IgD-negative memory B cell (primary cell): Measurements from ENCODE around the gene FGF11. TPM values are rescaled to one million over a fixed set of nuclear protein-coding genes. Genes with fewer than 3 reads are reported as not detected.
"Not testable (repeated sequence)": the region's sequence is repeated elsewhere in the genome, so short reads cannot be mapped to it uniquely, and the experiment has no call there.

Experiments
- H3K27ac Mint-ChIP-seq, 3 donors: one replicate each; pipeline ENCODE4 v1.8.0; 2020 to 2022; ENCODE audit warnings: mild to moderate bottlenecking in 3 of 3, mixed read lengths in 3 of 3, moderate library complexity in 1 of 3
- H3K27me3 Mint-ChIP-seq: one replicate; pipeline ENCODE4 v1.8.0; 2021; ENCODE audit warnings: mixed read lengths
- H3K36me3 Mint-ChIP-seq: one replicate; pipeline ENCODE4 v1.8.0; 2020; ENCODE audit warnings: mild to moderate bottlenecking, mixed read lengths
- H3K4me1 Mint-ChIP-seq, 3 donors: one replicate each; pipeline ENCODE4 v1.8.0; 2020 to 2022; ENCODE audit warnings: mixed read lengths in 3 of 3, mild to moderate bottlenecking in 1 of 3
- H3K4me3 Mint-ChIP-seq, 4 donors: one replicate each; pipeline ENCODE4 v1.8.0; 2020 to 2022; ENCODE audit warnings: mild to moderate bottlenecking in 4 of 4, mixed read lengths in 4 of 4, moderate library complexity in 3 of 4
- H3K9me3 Mint-ChIP-seq, 3 donors: one replicate each; pipeline ENCODE4 v1.8.0; 2020 to 2021; ENCODE audit warnings: mixed read lengths in 3 of 3, mild to moderate bottlenecking in 1 of 3
- polyA plus RNA-seq: library from polyadenylated mRNA; unstranded; fragments of 300-500 nt; fragmentation: Illumina TruSeq; gene quantifications from one replicate; pipeline ENCODE4 v1.2.3, GENCODE V29; 2021

FGF11 gene
- polyA plus RNA-seq, 1 donor from 2014 or later, result not detected

DNA sequence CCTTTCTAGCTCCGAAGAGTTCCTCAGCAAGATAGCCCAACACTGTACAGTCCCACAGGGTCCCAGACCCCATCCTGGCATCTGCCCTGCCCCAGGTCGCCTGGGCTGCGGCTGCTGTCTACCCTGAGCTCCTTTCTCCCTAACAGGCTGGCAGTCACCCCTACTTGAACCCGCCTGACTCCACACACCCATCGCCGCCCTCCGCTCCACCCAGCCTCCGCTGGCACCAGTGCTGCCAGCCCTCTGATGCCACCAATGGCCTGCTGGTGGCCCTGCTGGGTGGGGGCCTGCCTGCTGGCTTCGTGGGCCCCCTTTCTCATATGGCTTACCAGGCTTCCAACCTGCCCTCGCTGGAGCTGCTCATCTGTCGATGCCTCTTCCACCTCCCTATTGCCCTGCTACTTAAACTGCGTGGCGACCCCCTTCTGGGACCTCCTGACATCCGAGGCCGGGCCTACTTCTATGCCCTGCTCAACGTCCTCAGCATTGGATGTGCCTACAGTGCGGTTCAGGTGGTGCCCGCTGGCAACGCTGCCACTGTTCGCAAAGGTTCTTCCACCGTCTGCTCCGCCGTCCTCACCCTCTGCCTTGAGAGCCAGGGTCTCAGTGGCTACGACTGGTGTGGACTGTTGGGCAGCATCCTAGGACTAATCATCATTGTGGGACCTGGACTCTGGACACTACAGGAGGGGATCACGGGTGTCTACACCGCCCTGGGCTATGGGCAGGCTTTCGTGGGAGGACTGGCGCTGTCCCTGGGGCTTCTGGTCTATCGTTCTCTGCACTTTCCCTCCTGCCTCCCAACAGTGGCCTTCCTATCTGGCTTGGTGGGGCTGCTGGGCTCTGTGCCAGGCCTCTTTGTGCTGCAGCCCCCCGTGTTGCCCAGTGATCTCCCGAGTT, 42.8 kb downstream of the FGF11 start:
- peak overlapping the region in 2 of 3 donors; percentile 71 to 99 for H3K27ac Mint-ChIP-seq
- not testable (repeated sequence) for H3K27me3 Mint-ChIP-seq, H3K9me3 Mint-ChIP-seq, H3K36me3 Mint-ChIP-seq
- H3K4me3 Mint-ChIP-seq, result peak overlapping the region; percentile 51 to 98 (median 69)
- H3K4me1 Mint-ChIP-seq, result peaks cover 42 to 46% (median 45%) of the 10 kb centered on the region in 3 donors

DNA sequence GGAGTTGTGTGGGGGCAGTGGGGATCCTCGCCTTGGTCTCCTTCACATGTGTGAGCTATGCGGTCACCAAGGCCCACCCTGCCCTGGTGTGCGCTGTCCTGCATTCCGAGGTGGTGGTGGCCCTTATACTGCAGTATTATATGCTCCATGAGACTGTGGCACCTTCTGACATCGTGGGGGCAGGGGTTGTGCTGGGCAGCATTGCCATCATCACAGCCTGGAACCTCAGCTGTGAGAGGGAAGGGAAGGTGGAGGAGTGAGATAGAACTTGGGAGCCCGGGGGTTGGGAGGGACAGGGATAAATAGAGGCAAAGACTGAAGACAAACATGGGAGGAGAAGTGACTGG, 43.4 kb downstream of the FGF11 start:
- H3K27me3 Mint-ChIP-seq, H3K9me3 Mint-ChIP-seq, H3K36me3 Mint-ChIP-seq: not testable (repeated sequence)
- H3K4me3 Mint-ChIP-seq, result peak overlapping the region; percentile 97 to 100 (median 98)
- H3K4me1 Mint-ChIP-seq, result peaks cover 44 to 45% (median 44%) of the 10 kb centered on the region in 3 donors
- peak overlapping the region; percentile 99 to 100 (median 100) for H3K27ac Mint-ChIP-seq

DNA sequence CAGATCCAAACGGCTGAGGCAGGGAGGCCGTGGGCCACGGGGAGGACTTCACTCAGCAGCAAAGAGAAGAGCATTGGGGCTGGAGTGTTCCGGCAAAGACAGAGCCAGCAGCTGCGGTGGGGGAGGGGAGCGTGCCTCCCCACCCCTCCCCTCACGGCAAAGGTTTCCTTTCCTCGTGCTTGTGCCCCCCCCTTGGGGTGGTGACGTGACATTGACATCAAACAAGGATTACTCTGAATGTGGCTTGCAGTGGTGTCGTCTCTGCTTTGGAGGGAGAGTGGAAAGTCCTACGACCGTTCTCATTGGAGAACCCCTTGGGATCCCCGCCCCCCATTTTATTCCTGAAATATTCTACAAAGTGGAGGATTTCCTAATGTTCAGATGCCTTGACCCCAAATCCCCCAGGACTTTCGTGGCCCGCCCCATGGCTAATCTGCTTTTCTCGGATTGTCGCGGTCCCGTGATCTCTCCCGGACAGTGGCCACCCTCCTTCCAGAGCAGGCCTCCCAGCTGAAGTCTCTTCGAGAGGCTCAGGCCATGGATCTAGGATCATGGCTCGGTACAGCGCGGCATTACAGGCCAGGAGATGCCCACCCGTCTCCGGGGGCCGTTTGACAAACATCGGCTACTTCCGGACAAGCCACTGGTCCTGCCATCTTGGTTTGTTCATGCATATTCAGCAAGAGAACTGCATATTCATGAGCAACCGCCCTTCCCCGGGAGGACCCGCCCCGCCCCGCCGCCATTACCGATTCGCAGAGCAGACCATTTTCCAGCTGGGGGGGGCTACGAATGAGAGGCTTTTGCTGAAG, 44.1 kb downstream of the FGF11 start:
- Mint-ChIP-seq H3K27me3 (no peaks in the 10 kb centered on the region), H3K27ac (peak overlapping the region; percentile 99 to 100 (median 100)), H3K9me3 (no peaks in the 10 kb centered on the region), H3K4me3 (peak overlapping the region; percentile 97 to 100 (median 98)), H3K4me1 (peaks cover 37 to 40% (median 39%) of the 10 kb centered on the region in 3 donors), H3K36me3 (no peaks in the 10 kb centered on the region)

DNA sequence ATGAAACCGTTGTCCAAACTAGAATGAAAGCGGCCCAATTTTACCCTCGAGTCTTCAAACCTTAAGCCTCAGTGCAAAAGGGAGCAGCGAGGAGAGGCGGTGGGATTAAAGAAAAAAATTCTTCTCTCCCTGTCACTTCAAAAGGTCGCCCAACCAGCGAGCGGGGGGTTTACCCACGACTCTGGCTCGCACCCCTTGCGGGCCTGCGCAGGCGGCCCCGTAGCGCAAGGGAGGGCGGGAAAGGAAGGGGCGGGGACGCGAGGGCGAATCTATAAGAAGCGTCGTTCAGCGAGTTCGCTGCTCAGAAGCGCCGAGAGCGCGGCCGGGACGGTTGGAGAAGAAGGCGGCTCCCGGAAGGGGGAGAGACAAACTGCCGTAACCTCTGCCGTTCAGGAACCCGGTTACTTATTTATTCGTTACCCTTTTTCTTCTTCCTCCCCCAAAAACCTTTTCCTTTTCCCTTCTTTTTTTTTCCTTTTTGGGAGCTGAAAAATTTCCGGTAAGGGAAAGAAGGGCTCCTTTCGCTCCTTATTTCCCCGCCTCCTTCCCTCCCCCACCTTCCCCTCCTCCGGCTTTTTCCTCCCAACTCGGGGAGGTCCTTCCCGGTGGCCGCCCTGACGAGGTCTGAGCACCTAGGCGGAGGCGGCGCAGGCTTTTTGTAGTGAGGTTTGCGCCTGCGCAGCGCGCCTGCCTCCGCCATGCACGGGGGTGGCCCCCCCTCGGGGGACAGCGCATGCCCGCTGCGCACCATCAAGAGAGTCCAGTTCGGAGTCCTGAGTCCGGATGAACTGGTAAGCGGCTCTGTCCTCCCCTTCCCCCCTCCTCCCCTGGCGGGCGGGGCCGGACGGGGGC, 45.0 kb downstream of the FGF11 start, which contains the start of gene POLR2A:
POLR2A (plus strand) TSS at position 300 of the 852 bp plus-strand sequence.
- H3K9me3 Mint-ChIP-seq, result no peaks in the 10 kb centered on the region
- no peaks in the 10 kb centered on the region for H3K36me3 Mint-ChIP-seq
- peak within 1 kb of the TSS; percentile 99 to 100 (median 100) for H3K27ac Mint-ChIP-seq
- H3K4me3 Mint-ChIP-seq, result peak within 1 kb of the TSS; percentile 97 to 100 (median 98)
- peaks cover 41 to 44% (median 43%) of the 10 kb centered on the region in 3 donors for H3K4me1 Mint-ChIP-seq
- no peaks in the 10 kb centered on the region for H3K27me3 Mint-ChIP-seq

DNA sequence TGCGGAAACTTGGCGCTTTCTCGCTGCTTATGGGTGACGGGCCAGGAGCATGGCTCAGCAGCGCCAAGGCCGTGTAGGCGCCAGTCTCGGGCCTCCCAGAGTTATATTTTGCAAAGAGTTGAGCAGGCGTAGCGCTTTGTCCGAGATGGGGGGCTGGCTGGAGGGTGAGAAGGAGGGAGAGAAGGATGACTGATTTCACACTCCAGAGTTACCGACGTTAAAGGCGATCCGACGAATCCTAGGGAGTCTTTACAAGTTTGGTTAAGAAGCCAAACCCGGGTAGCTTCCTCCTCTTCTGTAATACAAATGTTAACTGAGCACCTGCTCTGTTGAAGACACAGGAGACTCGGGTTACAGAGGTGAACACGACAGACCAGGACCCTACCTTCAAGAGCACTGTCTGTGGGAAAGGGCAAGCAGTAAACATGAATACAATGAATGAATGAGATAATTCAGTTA, 45.6 kb downstream of the FGF11 start:
- Mint-ChIP-seq H3K27ac (peak overlapping the region; percentile 99 to 100 (median 100)), H3K4me3 (peak overlapping the region; percentile 97 to 100 (median 98)), H3K9me3 (no peaks in the 10 kb centered on the region), H3K36me3 (no peaks in the 10 kb centered on the region), H3K27me3 (no peaks in the 10 kb centered on the region), H3K4me1 (peaks cover 41 to 44% (median 43%) of the 10 kb centered on the region in 3 donors)

DNA sequence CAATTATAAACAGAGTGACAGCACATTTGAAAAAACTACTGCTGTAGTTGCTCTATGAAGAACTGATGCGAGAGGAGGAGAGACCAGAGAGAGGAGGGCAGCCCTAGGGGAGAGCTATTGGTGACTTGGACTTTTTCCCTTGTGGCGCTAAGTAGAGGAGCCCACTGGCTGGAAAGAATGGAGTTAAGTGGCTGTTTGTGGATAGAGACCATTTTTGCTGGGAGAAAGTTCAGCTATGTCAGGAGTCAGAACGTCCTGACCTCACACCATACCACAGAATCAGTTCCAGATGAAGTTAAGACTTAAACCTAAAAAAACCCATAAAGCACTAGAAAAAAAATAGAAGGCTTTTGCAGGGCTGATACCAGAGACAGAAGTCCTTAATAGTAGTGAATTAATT, 46.9 kb downstream of the FGF11 start:
- H3K36me3 Mint-ChIP-seq, result no peaks in the 10 kb centered on the region
- peak overlapping the region; percentile 74 to 91 (median 78) for H3K4me3 Mint-ChIP-seq
- H3K9me3 Mint-ChIP-seq, result no peaks in the 10 kb centered on the region
- H3K4me1 Mint-ChIP-seq, result peaks cover 42 to 47% (median 45%) of the 10 kb centered on the region in 3 donors
- H3K27ac Mint-ChIP-seq, result peak overlapping the region; percentile 51 to 67 (median 56)
- H3K27me3 Mint-ChIP-seq, result no peaks in the 10 kb centered on the region

DNA sequence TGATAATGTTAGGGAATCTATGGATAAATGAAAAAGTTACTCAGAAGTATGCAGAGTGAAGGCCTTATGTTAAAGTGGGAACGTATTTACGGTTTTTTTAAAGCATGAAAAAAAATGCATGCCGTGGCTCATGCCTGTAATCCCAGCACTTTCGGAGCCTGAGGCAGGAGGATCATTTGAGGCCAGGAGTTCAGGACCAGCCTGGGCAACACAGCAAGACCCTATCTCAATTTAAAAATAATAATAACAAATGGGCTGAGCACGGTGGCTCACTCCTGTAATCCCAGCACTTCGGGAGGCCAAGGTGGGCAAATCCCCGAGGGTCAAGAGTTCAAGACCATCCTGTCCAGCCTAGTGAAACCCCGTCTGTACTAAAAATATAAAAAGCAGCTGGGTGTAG, 50.8 kb downstream of the FGF11 start:
- Mint-ChIP-seq H3K36me3 (peaks cover 3% of the 10 kb centered on the region), H3K27ac (no peak overlapping the region), H3K27me3 (no peaks in the 10 kb centered on the region), H3K9me3 (no peaks in the 10 kb centered on the region), H3K4me3 (peak overlapping the region in 1 of 4 donors; percentile 9), H3K4me1 (peaks cover 47 to 64% (median 53%) of the 10 kb centered on the region in 3 donors)

DNA sequence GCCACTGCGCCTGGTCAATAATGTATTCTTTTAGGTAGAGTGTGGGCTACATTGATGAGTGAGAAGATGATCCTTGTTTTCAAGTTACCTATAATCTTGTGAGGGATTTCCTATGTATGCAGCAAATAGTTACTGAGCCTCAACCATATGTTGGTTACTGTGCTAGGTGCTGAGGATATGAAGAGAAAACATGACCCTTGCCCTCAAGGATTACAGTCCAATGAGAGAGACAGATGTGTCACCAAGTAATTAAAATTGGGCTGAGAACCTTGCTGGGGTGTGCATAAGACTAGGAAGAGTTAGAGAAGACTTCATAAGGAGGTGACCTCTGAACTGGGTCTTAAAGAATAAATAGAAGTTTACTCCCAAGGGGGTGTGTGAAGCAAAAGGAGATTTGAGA, 52.3 kb downstream of the FGF11 start:
- Mint-ChIP-seq H3K27me3 (no peaks in the 10 kb centered on the region), H3K36me3 (peaks cover 3% of the 10 kb centered on the region), H3K4me1 (peaks cover 38 to 53% (median 42%) of the 10 kb centered on the region in 3 donors), H3K4me3 (no peak overlapping the region), H3K9me3 (no peaks in the 10 kb centered on the region), H3K27ac (peak overlapping the region in 1 of 3 donors; percentile 13)

DNA sequence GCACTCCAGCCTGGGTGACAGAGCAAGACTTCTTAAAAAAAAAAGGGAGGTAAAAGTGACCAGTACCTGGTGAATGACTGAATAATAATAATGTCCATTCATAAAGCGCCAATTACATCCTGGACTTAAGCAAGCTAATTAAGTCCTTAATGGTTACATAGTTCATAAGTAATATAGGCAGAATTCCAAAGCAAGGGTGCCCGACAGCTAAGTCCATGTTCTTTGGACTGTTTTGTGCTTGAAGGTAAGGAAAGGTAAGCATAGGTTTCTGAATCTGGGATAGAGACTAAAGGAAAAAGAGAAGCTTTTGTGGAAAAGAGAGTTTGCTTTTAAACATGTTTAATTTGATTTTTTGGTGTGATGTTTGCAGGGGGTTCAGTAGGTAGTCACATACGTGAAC, 54.6 kb downstream of the FGF11 start:
- Mint-ChIP-seq H3K27ac (no peak overlapping the region), H3K4me3 (peak overlapping the region in 1 of 4 donors; percentile 30), H3K27me3 (no peaks in the 10 kb centered on the region), H3K4me1 (peaks cover 26 to 36% (median 30%) of the 10 kb centered on the region in 3 donors), H3K36me3 (peaks cover 3% of the 10 kb centered on the region), H3K9me3 (no peaks in the 10 kb centered on the region)

Other genes starting within 250 kb of the FGF11 start
- gene DLG4, start 219.7 kb upstream of the FGF11 start, polyA plus RNA-seq, result 0.38 TPM
- 88.6 TPM for gene ACADVL, start 219.6 kb upstream of the FGF11 start, polyA plus RNA-seq
- gene DVL2, start 205.0 kb upstream of the FGF11 start, polyA plus RNA-seq, result 32.3 TPM
- gene PHF23, start 200.1 kb upstream of the FGF11 start, polyA plus RNA-seq, result 38.2 TPM
- gene GABARAP, start 197.1 kb upstream of the FGF11 start, polyA plus RNA-seq, result 1,138 TPM
- 48.7 TPM for gene CTDNEP1, start 187.8 kb upstream of the FGF11 start, polyA plus RNA-seq
- gene ELP5, start 187.3 kb upstream of the FGF11 start, polyA plus RNA-seq, result 86.8 TPM
- gene CLDN7, start 177.0 kb upstream of the FGF11 start, polyA plus RNA-seq, result 1.2 TPM
- not detected for gene SLC2A4, start 157.8 kb upstream of the FGF11 start, polyA plus RNA-seq
- not detected for gene YBX2, start 144.9 kb upstream of the FGF11 start, polyA plus RNA-seq
- gene EIF5A, start 131.9 kb upstream of the FGF11 start, polyA plus RNA-seq, result 221 TPM
- gene GPS2, start 124.2 kb upstream of the FGF11 start, polyA plus RNA-seq, result 128 TPM
- 1.7 TPM for gene NEURL4, start 110.2 kb upstream of the FGF11 start, polyA plus RNA-seq
- 251 TPM for gene ACAP1, start 103.0 kb upstream of the FGF11 start, polyA plus RNA-seq
- 6.8 TPM for gene KCTD11, start 87.3 kb upstream of the FGF11 start, polyA plus RNA-seq
- not detected for gene TMEM95, start 84.4 kb upstream of the FGF11 start, polyA plus RNA-seq
- gene TNK1, start 58.4 kb upstream of the FGF11 start, polyA plus RNA-seq, result 4.4 TPM
- 113 TPM for gene PLSCR3, start 45.0 kb upstream of the FGF11 start, polyA plus RNA-seq
- 84.7 TPM for gene TMEM256, start 35.4 kb upstream of the FGF11 start, polyA plus RNA-seq
- not detected for gene NLGN2, start 31.7 kb upstream of the FGF11 start, polyA plus RNA-seq
- not detected for gene SPEM1, start 19.2 kb upstream of the FGF11 start, polyA plus RNA-seq
- gene SPEM2, start 13.9 kb upstream of the FGF11 start, polyA plus RNA-seq, result not detected
- not detected for gene SPEM3, start 10.7 kb upstream of the FGF11 start, polyA plus RNA-seq
- 25.5 TPM for gene TMEM102, start 4.1 kb upstream of the FGF11 start, polyA plus RNA-seq
- gene CHRNB1, start 5.5 kb downstream of the FGF11 start, polyA plus RNA-seq, result 13.8 TPM
- gene ZBTB4, start 40.1 kb downstream of the FGF11 start, polyA plus RNA-seq, result 15.9 TPM
- not detected for gene SLC35G6, start 41.9 kb downstream of the FGF11 start, polyA plus RNA-seq
- 55.7 TPM for gene POLR2A, start 44.9 kb downstream of the FGF11 start, polyA plus RNA-seq
- 45.1 TPM for gene TNFSF12, start 109.5 kb downstream of the FGF11 start, polyA plus RNA-seq
- gene TNFSF13, start 119.2 kb downstream of the FGF11 start, polyA plus RNA-seq, result 5.1 TPM
- gene SENP3, start 122.4 kb downstream of the FGF11 start, polyA plus RNA-seq, result 19.0 TPM
- 26.9 TPM for gene CD68, start 140.1 kb downstream of the FGF11 start, polyA plus RNA-seq
- gene MPDU1, start 144.3 kb downstream of the FGF11 start, polyA plus RNA-seq, result 37.9 TPM
- not detected for gene SOX15, start 150.6 kb downstream of the FGF11 start, polyA plus RNA-seq
- 20.0 TPM for gene FXR2, start 175.4 kb downstream of the FGF11 start, polyA plus RNA-seq
- gene SAT2, start 188.3 kb downstream of the FGF11 start, polyA plus RNA-seq, result 37.7 TPM
- gene SHBG, start 190.6 kb downstream of the FGF11 start, polyA plus RNA-seq, result not detected
- gene ATP1B2, start 211.4 kb downstream of the FGF11 start, polyA plus RNA-seq, result not detected
- gene TP53, start 248.0 kb downstream of the FGF11 start, polyA plus RNA-seq, result 55.0 TPM
- 15.3 TPM for gene WRAP53, start 249.0 kb downstream of the FGF11 start, polyA plus RNA-seq